ENCODE results near the gene TRIM63. TPM values are rescaled to one million over a fixed set of nuclear protein-coding genes. Genes with fewer than 3 reads are reported as not detected.

The TRIM63 gene
- total RNA-seq, 1 donor from 2014 or later, result 203 TPM

- no peak overlapping the region for H3K4me3 ChIP-seq
- intact Hi-C loops (cut with micrococcal nuclease), result no loop called here
- no peak overlapping the region for H3K27ac ChIP-seq (replicated peaks)
- H3K4me1 ChIP-seq, result no peaks in the 10 kb centered on the region
- no peaks in the 10 kb centered on the region for H3K9me3 ChIP-seq (replicated peaks)
- no peaks in the 10 kb centered on the region for H3K36me3 ChIP-seq
- no peak for DNase-seq
- TF ChIP-seq, protein P1, sequence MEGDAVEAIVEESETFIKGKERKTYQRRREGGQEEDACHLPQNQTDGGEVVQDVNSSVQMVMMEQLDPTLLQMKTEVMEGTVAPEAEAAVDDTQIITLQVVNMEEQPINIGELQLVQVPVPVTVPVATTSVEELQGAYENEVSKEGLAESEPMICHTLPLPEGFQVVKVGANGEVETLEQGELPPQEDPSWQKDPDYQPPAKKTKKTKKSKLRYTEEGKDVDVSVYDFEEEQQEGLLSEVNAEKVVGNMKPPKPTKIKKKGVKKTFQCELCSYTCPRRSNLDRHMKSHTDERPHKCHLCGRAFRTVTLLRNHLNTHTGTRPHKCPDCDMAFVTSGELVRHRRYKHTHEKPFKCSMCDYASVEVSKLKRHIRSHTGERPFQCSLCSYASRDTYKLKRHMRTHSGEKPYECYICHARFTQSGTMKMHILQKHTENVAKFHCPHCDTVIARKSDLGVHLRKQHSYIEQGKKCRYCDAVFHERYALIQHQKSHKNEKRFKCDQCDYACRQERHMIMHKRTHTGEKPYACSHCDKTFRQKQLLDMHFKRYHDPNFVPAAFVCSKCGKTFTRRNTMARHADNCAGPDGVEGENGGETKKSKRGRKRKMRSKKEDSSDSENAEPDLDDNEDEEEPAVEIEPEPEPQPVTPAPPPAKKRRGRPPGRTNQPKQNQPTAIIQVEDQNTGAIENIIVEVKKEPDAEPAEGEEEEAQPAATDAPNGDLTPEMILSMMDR (IDR thresholded peaks at IDR 0.05; ENCODE audit: borderline replicate concordance), result no peak
- no peaks in the 10 kb centered on the region for H3K27me3 ChIP-seq (ENCODE audit: low read depth)
These were observed 61.9 kb downstream of the TRIM63 start for GRCh38 chr1:26005434-26006105.

GRCh38 chr1:26003756-26004155 lies 63.7 kb downstream of the TRIM63 start:
- peaks cover 2% of the 10 kb centered on the region for H3K4me1 ChIP-seq
- TF ChIP-seq, protein P1 (IDR thresholded peaks at IDR 0.05; ENCODE audit: borderline replicate concordance), result no peak
- H3K36me3 ChIP-seq, result no peaks in the 10 kb centered on the region
- intact Hi-C loops (cut with micrococcal nuclease), result no loop called here
- no peaks in the 10 kb centered on the region for H3K27me3 ChIP-seq (ENCODE audit: low read depth)
- no peak overlapping the region for H3K4me3 ChIP-seq
- H3K9me3 ChIP-seq (replicated peaks), result no peaks in the 10 kb centered on the region
- no peak for DNase-seq
- no peak overlapping the region for H3K27ac ChIP-seq (replicated peaks)

DNA sequence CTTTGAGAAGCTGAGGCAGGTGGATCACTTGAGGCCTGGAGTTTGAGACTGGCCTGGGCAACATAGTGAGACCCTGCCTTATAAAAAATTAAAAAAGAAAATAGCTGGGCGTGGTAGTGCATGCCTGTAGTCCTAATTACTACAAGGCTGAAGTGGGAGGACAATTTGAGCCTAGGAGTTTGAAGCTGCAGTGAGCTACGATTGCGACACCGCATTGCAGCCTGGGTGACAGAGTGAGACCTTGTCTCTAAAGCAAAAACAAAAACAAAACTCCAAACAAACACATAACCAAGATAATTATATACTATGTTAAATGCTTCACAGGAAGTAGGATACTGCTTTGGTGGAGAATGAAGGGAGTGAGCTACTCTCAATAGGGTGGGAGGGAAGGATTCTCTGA lies 64.2 kb downstream of the TRIM63 start:
- TF ChIP-seq, protein P1 (IDR thresholded peaks at IDR 0.05; ENCODE audit: borderline replicate concordance), result no peak
- Histone ChIP-seq H3K36me3 (no peaks in the 10 kb centered on the region), H3K27ac (replicated peaks) (no peak overlapping the region), H3K4me1 (peaks cover 7% of the 10 kb centered on the region), H3K9me3 (replicated peaks) (no peaks in the 10 kb centered on the region), H3K4me3 (no peak overlapping the region), H3K27me3 (ENCODE audit: low read depth) (no peaks in the 10 kb centered on the region)
- intact Hi-C loops (cut with micrococcal nuclease), result no loop called here
- DNase-seq, result no peak

Other genes with a start within 250 kb of the TRIM63 start
- 252 TPM for gene MTFR1L, start 247.7 kb downstream of the TRIM63 start, total RNA-seq
- not detected for gene AUNIP, start 208.2 kb downstream of the TRIM63 start, total RNA-seq
- gene PAQR7, start 191.9 kb downstream of the TRIM63 start, total RNA-seq, result 1.9 TPM
- 47.1 TPM for gene STMN1, start 161.2 kb downstream of the TRIM63 start, total RNA-seq
- 10.6 TPM for gene PAFAH2, start 69.6 kb downstream of the TRIM63 start, total RNA-seq
- 11.3 TPM for gene EXTL1, start 45.9 kb downstream of the TRIM63 start, total RNA-seq
- 7.1 TPM for gene SLC30A2, start 21.5 kb downstream of the TRIM63 start, total RNA-seq
- gene PDIK1L, start 44.2 kb upstream of the TRIM63 start, total RNA-seq, result 4.2 TPM
- gene FAM110D, start 91.4 kb upstream of the TRIM63 start, total RNA-seq, result 3.1 TPM
- gene C1orf232, start 101.3 kb upstream of the TRIM63 start, total RNA-seq, result not detected
- 13.7 TPM for gene ZNF593, start 102.3 kb upstream of the TRIM63 start, total RNA-seq
- not detected for gene ZNF593OS, start 104.2 kb upstream of the TRIM63 start, total RNA-seq
- gene CNKSR1, start 109.9 kb upstream of the TRIM63 start, total RNA-seq, result 1.8 TPM
- not detected for gene CATSPER4, start 123.0 kb upstream of the TRIM63 start, total RNA-seq
- gene CEP85, start 166.6 kb upstream of the TRIM63 start, total RNA-seq, result 71.2 TPM
- gene SH3BGRL3, start 212.5 kb upstream of the TRIM63 start, total RNA-seq, result 32.1 TPM
- 11.6 TPM for gene UBXN11, start 239.0 kb upstream of the TRIM63 start, total RNA-seq

All from left ventricle myocardium inferior (tissue), 1 donor.